GM21381 (cell line): ENCODE results near the gene YIPF2.

Source experiments
- ATAC-seq: cut with Tn5 transposase; IDR thresholded peaks from one replicate; pipeline ENCODE4 v1.9.1; 2021; ENCODE audit warnings: mild to moderate bottlenecking, moderate library complexity; ENCODE audit not compliant: unreplicated experiment

YIPF2 gene

GRCh38 chr19:10911579-10912363 lies 16.7 kb downstream of the YIPF2 start:
- ATAC-seq, result no peak

DNA sequence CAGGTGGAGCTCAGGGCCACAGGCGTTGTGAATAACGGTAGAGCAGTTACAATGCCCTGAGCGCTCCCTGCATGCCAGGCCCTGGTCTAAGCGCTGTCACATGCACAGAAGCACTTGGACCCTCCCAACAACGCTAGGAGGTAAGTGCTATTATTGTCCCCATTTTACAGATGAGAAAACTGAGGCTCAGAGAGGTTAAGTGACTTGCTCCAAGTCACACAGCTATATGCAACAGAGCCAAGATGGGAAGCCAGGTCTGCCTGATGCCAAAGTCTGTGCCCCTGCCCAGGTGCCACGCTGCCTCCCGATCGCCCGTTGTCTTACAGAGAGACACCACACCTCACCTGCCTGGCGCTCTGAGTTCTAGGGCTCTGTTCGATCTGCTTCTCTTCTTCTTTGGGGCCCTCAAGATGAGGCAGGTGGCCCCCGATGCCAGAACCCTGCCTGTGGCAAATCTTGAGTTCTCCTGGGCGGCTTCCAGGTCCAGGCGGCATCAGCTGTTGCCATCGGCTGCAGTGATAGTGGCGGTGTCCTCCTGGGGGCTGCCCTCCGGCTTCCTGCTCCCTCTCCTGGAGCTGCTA lies 20.0 kb downstream of the YIPF2 start:
- no peak for ATAC-seq

DNA sequence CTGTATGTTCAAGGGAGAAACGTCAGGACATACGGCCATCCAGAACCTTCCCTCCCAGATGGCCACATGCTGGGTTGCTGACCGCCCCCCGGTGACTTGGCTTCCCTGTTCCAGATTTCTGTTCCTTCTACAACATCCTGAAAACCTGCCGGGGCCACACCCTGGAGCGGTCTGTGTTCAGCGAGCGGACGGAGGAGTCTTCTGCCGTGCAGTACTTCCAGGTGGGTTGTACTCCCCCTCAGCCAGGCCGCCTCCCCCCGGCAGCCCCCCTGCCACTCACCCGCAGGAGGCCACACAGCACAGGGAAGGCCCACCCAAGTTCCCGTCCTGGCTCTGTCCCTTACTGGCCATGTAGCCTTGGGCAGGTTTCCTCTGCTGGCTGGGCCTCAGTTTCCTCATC lies 20.5 kb downstream of the YIPF2 start:
- ATAC-seq, result no peak

GRCh38 chr19:10899151-10899653 lies 29.2 kb downstream of the YIPF2 start:
- ATAC-seq, result no peak

GRCh38 chr19:10898633-10899032 lies 29.8 kb downstream of the YIPF2 start:
- no peak for ATAC-seq

DNA sequence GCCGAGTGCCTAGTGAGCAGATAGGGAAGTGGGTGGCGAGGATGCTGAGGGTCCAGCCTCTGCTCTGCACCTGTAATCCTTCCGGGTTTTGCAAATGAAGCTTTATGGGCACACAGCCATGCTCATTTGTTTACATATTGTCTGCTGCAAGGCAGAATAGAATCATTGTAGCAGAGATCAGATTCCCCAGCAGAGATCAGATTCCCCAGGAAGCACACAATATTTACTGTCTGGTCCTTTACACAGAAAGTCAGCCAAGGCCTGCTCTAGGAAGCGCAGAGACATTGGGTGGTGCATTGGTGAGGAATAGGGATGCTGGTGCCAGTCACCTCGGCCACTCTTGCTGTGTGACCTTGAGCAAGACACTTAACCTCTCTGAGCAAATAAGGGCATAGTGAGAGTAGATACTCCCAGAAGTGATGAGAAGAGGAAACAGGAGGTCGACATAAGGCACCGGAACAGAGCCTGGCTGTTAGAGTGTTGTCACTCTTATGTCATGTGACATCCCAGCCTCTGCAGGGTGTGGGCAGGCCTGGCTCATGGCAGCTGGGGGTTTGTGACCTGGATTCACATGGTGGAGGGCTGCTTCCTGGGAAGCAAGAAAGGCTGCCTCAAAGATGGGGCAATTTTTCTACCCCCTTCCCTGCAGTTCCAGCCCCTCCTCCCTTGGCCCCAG lies 31.4 kb downstream of the YIPF2 start:
- no peak for ATAC-seq

DNA sequence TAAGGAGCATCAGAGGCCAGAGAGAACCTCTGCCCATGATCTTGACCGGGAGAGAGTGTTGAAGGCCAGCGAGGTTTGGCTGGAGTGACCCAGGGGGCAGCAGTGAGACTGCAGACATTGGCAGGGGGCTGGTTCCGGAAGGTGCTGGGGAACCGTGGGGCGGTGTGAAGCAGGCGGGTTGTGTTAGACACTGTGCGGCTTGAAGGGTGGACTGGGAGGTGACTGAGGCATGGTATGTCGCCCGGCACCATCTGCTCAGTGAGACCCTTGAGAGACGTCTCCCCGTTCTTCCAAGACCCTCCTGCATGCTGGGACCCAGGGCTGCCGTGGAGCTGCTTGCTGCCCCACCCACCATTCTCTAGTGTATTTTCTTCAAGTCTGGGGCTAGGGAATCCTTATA lies 32.5 kb downstream of the YIPF2 start:
- ATAC-seq, result no peak

- no peak for ATAC-seq
These were observed 33.1 kb downstream of the YIPF2 start for GRCh38 chr19:10895363-10895762.

- no peak for ATAC-seq
These were observed 33.6 kb downstream of the YIPF2 start for GRCh38 chr19:10894911-10895213.

GRCh38 chr19:10892256-10892655 lies 36.2 kb downstream of the YIPF2 start:
- ATAC-seq, result no peak

- ATAC-seq, result no peak
These were observed 36.9 kb downstream of the YIPF2 start for GRCh38 chr19:10891405-10892086.

GRCh38 chr19:10889880-10890279 lies 38.6 kb downstream of the YIPF2 start:
- no peak for ATAC-seq

- no peak for ATAC-seq
These were observed 40.0 kb downstream of the YIPF2 start for GRCh38 chr19:10888421-10888866.

DNA sequence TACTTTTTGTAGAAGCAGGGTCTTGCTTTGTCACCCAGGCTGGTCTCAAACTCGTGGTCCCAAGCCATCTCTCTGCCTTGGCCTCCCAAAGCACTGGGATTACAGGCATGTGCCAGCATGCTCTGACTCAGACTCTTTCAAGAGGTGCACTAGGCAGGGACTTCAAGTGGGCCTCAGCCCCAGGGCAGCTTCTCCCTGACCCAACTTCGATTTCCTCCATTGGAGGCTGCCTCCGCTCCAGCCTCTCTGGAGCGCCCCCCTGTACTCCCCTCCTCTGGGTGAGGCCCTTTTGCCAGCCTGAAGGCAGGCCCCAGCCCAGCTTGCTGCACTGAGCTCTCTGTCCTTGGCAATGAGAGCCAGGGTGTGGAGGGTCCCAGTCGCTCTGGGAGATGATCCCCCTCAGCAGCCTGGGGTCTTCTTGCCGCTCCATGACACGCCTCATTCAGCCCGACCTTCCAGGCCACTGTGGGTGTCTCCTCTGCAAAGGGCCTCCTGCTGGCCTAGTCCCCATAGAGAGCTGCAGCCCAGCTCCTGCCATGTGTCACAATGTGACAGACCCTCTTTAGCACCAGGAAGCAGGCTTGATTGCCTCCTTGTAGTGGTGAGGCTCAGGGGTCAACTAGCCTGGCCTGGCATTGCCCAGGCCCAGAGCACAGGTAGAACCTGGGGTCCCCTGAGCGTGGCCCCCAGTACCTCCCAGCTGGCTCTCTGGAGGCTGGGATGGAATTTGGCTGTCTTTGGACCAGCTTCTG lies 40.6 kb downstream of the YIPF2 start:
- no peak for ATAC-seq

GRCh38 chr19:10885201-10886169 lies 43.0 kb downstream of the YIPF2 start:
- no peak for ATAC-seq

GRCh38 chr19:10884274-10884673 lies 44.2 kb downstream of the YIPF2 start:
- ATAC-seq, result no peak

DNA sequence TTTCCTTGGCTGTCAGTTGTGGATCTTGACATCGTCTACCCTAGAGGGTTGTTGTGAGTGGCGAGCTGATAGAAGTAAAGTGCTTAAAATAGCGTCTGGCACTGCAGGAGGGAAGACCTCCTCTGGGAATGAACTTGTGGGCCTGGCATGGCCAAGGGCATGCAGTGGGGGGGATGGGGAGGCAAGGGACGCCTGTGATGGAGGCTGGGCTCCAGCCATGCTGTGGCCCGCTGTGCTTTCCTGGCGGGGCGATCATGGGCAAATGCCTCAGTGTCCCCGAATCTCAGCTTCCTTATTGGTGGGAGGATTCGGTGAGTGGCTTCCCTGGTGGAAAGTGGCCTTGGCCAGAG lies 46.4 kb downstream of the YIPF2 start:
- no peak for ATAC-seq

GRCh38 chr19:10881403-10882107 lies 46.9 kb downstream of the YIPF2 start:
- ATAC-seq, result no peak

DNA sequence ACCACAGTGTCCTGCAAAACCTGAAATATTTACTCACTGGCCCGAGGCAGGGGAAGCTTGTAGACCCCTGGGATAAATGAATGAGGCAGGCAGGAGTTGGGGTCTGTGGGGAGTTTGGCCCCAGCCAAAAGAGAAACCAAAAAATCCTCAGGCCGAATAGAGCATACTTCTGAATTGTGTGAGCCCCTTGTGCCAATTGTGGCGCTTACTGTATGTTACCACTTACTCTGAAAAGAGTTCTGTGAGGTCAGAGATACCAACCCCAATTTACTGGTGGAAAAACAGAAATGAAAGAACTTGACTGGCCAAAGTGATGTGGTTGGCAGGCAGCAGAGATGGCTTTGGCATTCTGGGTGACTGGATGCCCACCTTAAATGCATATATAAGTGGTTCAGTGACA lies 50.2 kb downstream of the YIPF2 start:
- no peak for ATAC-seq
